ENCODE results near the gene BMPR1B.

DNA sequence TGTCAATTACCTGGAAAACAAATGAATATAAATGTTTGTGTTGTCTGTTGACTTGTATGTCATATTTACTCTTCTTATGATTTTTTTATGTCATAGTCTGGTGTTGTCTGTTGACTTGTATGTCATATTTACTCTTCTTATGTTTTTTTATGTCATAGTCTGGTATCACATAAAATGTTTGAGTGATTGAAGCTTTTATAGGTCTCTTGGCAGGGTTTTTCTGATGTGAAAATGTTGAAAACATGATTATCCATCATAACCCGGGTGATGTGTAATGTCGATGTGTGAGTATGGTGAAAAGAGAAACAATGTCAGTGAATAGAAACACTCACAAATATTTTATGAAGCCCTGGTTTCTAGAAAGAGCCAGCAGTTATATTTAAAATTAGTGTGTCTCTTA is 335.7 kb downstream of the BMPR1B start:
- TF ChIP-seq ZNF274 (IDR thresholded peaks at IDR 0.05; ENCODE audit: low read length), result no peak
- no peak for TF ChIP-seq ZNF274 (tag by site-specific recombination; IDR thresholded peaks at IDR 0.05; ENCODE audit: borderline replicate concordance)
- TF ChIP-seq, protein P1, sequence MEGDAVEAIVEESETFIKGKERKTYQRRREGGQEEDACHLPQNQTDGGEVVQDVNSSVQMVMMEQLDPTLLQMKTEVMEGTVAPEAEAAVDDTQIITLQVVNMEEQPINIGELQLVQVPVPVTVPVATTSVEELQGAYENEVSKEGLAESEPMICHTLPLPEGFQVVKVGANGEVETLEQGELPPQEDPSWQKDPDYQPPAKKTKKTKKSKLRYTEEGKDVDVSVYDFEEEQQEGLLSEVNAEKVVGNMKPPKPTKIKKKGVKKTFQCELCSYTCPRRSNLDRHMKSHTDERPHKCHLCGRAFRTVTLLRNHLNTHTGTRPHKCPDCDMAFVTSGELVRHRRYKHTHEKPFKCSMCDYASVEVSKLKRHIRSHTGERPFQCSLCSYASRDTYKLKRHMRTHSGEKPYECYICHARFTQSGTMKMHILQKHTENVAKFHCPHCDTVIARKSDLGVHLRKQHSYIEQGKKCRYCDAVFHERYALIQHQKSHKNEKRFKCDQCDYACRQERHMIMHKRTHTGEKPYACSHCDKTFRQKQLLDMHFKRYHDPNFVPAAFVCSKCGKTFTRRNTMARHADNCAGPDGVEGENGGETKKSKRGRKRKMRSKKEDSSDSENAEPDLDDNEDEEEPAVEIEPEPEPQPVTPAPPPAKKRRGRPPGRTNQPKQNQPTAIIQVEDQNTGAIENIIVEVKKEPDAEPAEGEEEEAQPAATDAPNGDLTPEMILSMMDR (tag by site-specific recombination; IDR thresholded peaks at IDR 0.05), result no peak

Measured in HEK293 (cell line).